H1 (cell line): ENCODE data around the gene GLMP. TPM values are rescaled to one million over a fixed set of nuclear protein-coding genes. Genes with fewer than 3 reads are reported as not detected.

ENCODE experiments used
- CBX5 ChIP-seq: fragments of 300-800, 300-1000 bp; sonication (generic); IDR thresholded peaks from 2 replicates; pipeline ENCODE4 v1.7.1; 2016; ENCODE audit warnings: antibody characterized with exemption, low read length, low read depth
- CHD1 ChIP-seq: IDR thresholded peaks from 2 replicates; pipeline ENCODE4 v1.6.1; 2012; ENCODE audit warnings: low read depth, low read length, improper control_type of control experiment
- CREB1 ChIP-seq: IDR thresholded peaks from 2 replicates; pipeline ENCODE4 v1.6.1; 2012; ENCODE audit warnings: inconsistent platforms
- JUND ChIP-seq: IDR thresholded peaks from 2 replicates; pipeline ENCODE4 v1.6.1; 2011; ENCODE audit warnings: mild to moderate bottlenecking, improper control_type of control experiment, low read length
- KDM1A ChIP-seq: fragments of 200-600, 300-600 bp; sonication (generic); IDR thresholded peaks from 2 replicates; pipeline ENCODE4 v1.7.1; 2016; ENCODE audit warnings: mild to moderate bottlenecking, low read length, borderline replicate concordance
- RBBP5 ChIP-seq: IDR thresholded peaks from 2 replicates; pipeline ENCODE4 v1.7.1; 2012; ENCODE audit warnings: low read depth, mild to moderate bottlenecking, inconsistent platforms, low read length, moderate library complexity, borderline replicate concordance
- SIN3A ChIP-seq, 2 experiments: IDR thresholded peaks in 1 of 2; conservative IDR thresholded peaks in 1 of 2; 2 replicates each; pipeline ENCODE4 v1.6.1; 2011 to 2012; ENCODE audit warnings: low read length in 2 of 2, improper control_type of control experiment in 1 of 2, low read depth in 1 of 2, mild to moderate bottlenecking in 1 of 2
- SP1 ChIP-seq: IDR thresholded peaks from 2 replicates; pipeline ENCODE4 v1.6.1; 2011; ENCODE audit warnings: low read depth, low read length
- TAF7 ChIP-seq: optimal IDR thresholded peaks from 2 replicates; pipeline ENCODE3; 2011; ENCODE audit warnings: low read depth, mild to moderate bottlenecking, inconsistent platforms, low read length, moderate library complexity, borderline replicate concordance
- TCF12 ChIP-seq: IDR thresholded peaks from 2 replicates; pipeline ENCODE4 v1.6.1; 2011; ENCODE audit warnings: low read depth, mild to moderate bottlenecking, low read length
- TEAD4 ChIP-seq: IDR thresholded peaks from 2 replicates; pipeline ENCODE4 v1.6.1; 2012; ENCODE audit warnings: low read depth, low read length, inconsistent platforms, mixed read lengths
- polyA plus RNA-seq, 7 experiments: library from polyadenylated mRNA; depleted of rRNA in 3 of 7; stranded (reverse) in 5 of 7; unstranded in 2 of 7; fragments of >200 nt in 5 of 7; fragments of 200-250 nt in 2 of 7; gene quantifications; 1 replicate in 5 of 7; 2 replicates in 1 of 7; 4 replicates in 1 of 7; pipeline versions ENCODE4 v1.2.1 to v1.2.3, GENCODE V29; 2011 to 2013; ENCODE audit warnings: missing spikeins in 2 of 7, mixed read lengths in 2 of 7
- total RNA-seq: library from RNA; stranded (reverse); fragmentation: NEBNext Ultra II Directional; extraction: Animal tissue kit (Norgen Biotek cat#: 25700); gene quantifications from 2 replicates; pipeline ENCODE4 v1.2.1, GENCODE V29; 2021

Gene GLMP
- total and polyA plus RNA-seq, 2 of the 8 experiments (the other 6 are each of a cell fraction or from before 2014, with no cell fraction given) = 48.1 to 59.5 TPM

- no peak; the same call in 1 of the 2 replicates for TF ChIP-seq KDM1A
- TF ChIP-seq TAF7 = no peak
- no peak for TF ChIP-seq CBX5
- no peak for TF ChIP-seq JUND
- TF ChIP-seq CHD1 = no peak
- TF ChIP-seq CREB1 = no peak
- no peak for TF ChIP-seq RBBP5
- no peak for TF ChIP-seq SP1
- TF ChIP-seq SIN3A (conservative IDR thresholded peaks at IDR 0.05 in 1 of 2, IDR thresholded peaks at IDR 0.05 in 1 of 2; ENCODE audit: low read depth in 1 of 2, low read length in 2 of 2) = no peak
- TF ChIP-seq TEAD4 = no peak
- no peak for TF ChIP-seq TCF12
Observed at GRCh38 chr1:156337052-156337887, 41.8 kb upstream of the GLMP start (continued).
